ENCODE measurements around the gene TRPM8.

The TRPM8 gene

GRCh38 chr2:233976087-233976486 is 58.9 kb downstream of the TRPM8 start:
- no peak overlapping the region for H3K27ac ChIP-seq (ENCODE audit: low read length)
- no peaks in the 10 kb centered on the region for H3K27me3 ChIP-seq (ENCODE audit: insufficient read depth, low read length, poor library complexity)
- no peaks in the 10 kb centered on the region for H3K79me2 ChIP-seq (ENCODE audit: insufficient read depth, low read length)
- no peak overlapping the region for H3K4me3 ChIP-seq (ENCODE audit: low read depth in 1 of 2, low read length in 2 of 2)
- TF ChIP-seq EZH2 (IDR thresholded peaks at IDR 0.05; ENCODE audit: borderline replicate concordance, low read depth, low read length, severe bottlenecking): no peak
- no peak for TF ChIP-seq CTCF (IDR thresholded peaks at IDR 0.05; ENCODE audit: borderline replicate concordance, extremely low read depth, low read length, poor library complexity, severe bottlenecking)
- DNase-seq (no peak), ATAC-seq (ENCODE audit: insufficient read depth, low read depth) (no peak)
- H4K20me1 ChIP-seq (ENCODE audit: insufficient read depth, low read length): no peaks in the 10 kb centered on the region
- H3K4me2 ChIP-seq (ENCODE audit: insufficient read depth, low read length): no peak overlapping the region
- no peaks in the 10 kb centered on the region for H3K36me3 ChIP-seq (ENCODE audit: insufficient read depth, low read length)
- H3K4me1 ChIP-seq (ENCODE audit: insufficient read depth, low read length): no peaks in the 10 kb centered on the region
- no peak overlapping the region for H3K9ac ChIP-seq (ENCODE audit: low read depth, low read length)
- no peak overlapping the region for H2AFZ ChIP-seq (ENCODE audit: low read depth, low read length)
- H3K9me3 ChIP-seq (ENCODE audit: insufficient read depth, low read length, severe bottlenecking): no peaks in the 10 kb centered on the region

DNA sequence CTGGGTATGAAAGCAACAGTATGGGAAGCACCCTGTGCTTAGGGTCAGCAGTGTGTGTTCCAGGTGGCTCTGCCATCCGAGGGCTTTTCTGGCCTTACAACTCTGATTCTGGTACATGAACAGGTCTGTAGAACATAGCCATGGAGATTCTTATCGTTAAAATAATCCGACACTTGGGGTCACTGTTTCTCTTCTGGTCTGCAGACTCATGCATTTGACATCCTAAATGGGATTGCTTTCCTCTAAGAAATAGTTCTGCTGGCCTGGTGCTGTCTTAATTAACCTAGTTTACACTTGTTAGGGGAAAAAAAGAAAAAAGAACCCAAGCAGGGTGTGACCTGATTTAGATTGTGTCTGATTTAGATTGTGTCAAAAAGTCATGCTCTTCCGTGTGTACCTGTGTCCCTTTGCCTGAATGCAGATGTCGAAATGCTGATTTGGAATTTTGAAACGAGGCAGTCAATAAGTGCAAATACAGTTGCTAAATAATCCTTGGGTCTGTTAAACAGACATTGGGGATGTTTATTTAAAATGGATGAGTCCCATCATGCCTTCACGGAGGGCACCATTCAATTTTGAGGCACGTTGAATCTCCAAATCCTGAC is 59.6 kb downstream of the TRPM8 start:
- Histone ChIP-seq H3K9ac (ENCODE audit: low read depth, low read length) (no peak overlapping the region), H3K4me2 (ENCODE audit: insufficient read depth, low read length) (no peak overlapping the region), H3K4me1 (ENCODE audit: insufficient read depth, low read length) (no peaks in the 10 kb centered on the region), H2AFZ (ENCODE audit: low read depth, low read length) (no peak overlapping the region), H3K27ac (ENCODE audit: low read length) (no peak overlapping the region), H4K20me1 (ENCODE audit: insufficient read depth, low read length) (no peaks in the 10 kb centered on the region), H3K9me3 (ENCODE audit: insufficient read depth, low read length, severe bottlenecking) (no peaks in the 10 kb centered on the region), H3K79me2 (ENCODE audit: insufficient read depth, low read length) (no peaks in the 10 kb centered on the region), H3K36me3 (ENCODE audit: insufficient read depth, low read length) (no peaks in the 10 kb centered on the region), H3K27me3 (ENCODE audit: insufficient read depth, low read length, poor library complexity) (no peaks in the 10 kb centered on the region), H3K4me3 (ENCODE audit: low read depth in 1 of 2, low read length in 2 of 2) (no peak overlapping the region)
- TF ChIP-seq EZH2 (IDR thresholded peaks at IDR 0.05; ENCODE audit: borderline replicate concordance, low read depth, low read length, severe bottlenecking): no peak
- peak; percentile 71 for TF ChIP-seq CTCF (IDR thresholded peaks at IDR 0.05; ENCODE audit: borderline replicate concordance, extremely low read depth, low read length, poor library complexity, severe bottlenecking)
- DNase-seq: peak; percentile 36
- ATAC-seq (ENCODE audit: insufficient read depth, low read depth): peak; percentile 86

- H3K27ac ChIP-seq (ENCODE audit: low read length): no peak overlapping the region
- no peaks in the 10 kb centered on the region for H3K9me3 ChIP-seq (ENCODE audit: insufficient read depth, low read length, severe bottlenecking)
- H4K20me1 ChIP-seq (ENCODE audit: insufficient read depth, low read length): no peaks in the 10 kb centered on the region
- TF ChIP-seq CTCF (IDR thresholded peaks at IDR 0.05; ENCODE audit: borderline replicate concordance, extremely low read depth, low read length, poor library complexity, severe bottlenecking): no peak
- no peak for TF ChIP-seq EZH2 (IDR thresholded peaks at IDR 0.05; ENCODE audit: borderline replicate concordance, low read depth, low read length, severe bottlenecking)
- ATAC-seq (ENCODE audit: insufficient read depth, low read depth) (no peak), DNase-seq (no peak)
- no peak overlapping the region for H2AFZ ChIP-seq (ENCODE audit: low read depth, low read length)
- H3K79me2 ChIP-seq (ENCODE audit: insufficient read depth, low read length): no peaks in the 10 kb centered on the region
- H3K9ac ChIP-seq (ENCODE audit: low read depth, low read length): no peak overlapping the region
- no peak overlapping the region for H3K4me2 ChIP-seq (ENCODE audit: insufficient read depth, low read length)
- no peaks in the 10 kb centered on the region for H3K27me3 ChIP-seq (ENCODE audit: insufficient read depth, low read length, poor library complexity)
- H3K36me3 ChIP-seq (ENCODE audit: insufficient read depth, low read length): no peaks in the 10 kb centered on the region
- no peaks in the 10 kb centered on the region for H3K4me1 ChIP-seq (ENCODE audit: insufficient read depth, low read length)
- no peak overlapping the region for H3K4me3 ChIP-seq (ENCODE audit: low read depth in 1 of 2, low read length in 2 of 2)
Measured at GRCh38 chr2:233977296-233977837, 60.2 kb downstream of the TRPM8 start.

All from DND-41 (cell line).